ENCODE results near the gene TRIP11. TPM values are rescaled to one million over a fixed set of nuclear protein-coding genes. Genes with fewer than 3 reads are reported as not detected.

The TRIP11 gene
- total and polyA plus RNA-seq, 2 of the 13 experiments (the other 11 are each of a cell fraction or from before 2014, with no cell fraction given): 10.9 to 32.8 TPM

- TF ChIP-seq, protein P1, sequence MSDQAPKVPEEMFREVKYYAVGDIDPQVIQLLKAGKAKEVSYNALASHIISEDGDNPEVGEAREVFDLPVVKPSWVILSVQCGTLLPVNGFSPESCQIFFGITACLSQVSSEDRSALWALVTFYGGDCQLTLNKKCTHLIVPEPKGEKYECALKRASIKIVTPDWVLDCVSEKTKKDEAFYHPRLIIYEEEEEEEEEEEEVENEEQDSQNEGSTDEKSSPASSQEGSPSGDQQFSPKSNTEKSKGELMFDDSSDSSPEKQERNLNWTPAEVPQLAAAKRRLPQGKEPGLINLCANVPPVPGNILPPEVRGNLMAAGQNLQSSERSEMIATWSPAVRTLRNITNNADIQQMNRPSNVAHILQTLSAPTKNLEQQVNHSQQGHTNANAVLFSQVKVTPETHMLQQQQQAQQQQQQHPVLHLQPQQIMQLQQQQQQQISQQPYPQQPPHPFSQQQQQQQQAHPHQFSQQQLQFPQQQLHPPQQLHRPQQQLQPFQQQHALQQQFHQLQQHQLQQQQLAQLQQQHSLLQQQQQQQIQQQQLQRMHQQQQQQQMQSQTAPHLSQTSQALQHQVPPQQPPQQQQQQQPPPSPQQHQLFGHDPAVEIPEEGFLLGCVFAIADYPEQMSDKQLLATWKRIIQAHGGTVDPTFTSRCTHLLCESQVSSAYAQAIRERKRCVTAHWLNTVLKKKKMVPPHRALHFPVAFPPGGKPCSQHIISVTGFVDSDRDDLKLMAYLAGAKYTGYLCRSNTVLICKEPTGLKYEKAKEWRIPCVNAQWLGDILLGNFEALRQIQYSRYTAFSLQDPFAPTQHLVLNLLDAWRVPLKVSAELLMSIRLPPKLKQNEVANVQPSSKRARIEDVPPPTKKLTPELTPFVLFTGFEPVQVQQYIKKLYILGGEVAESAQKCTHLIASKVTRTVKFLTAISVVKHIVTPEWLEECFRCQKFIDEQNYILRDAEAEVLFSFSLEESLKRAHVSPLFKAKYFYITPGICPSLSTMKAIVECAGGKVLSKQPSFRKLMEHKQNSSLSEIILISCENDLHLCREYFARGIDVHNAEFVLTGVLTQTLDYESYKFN (CRISPR knock-in tag; conservative IDR thresholded peaks at IDR 0.05): peak; percentile 72
- TF ChIP-seq ZNF501 (CRISPR knock-in tag; IDR thresholded peaks at IDR 0.05) (peak; percentile 48), KDM6A (CRISPR knock-in tag; IDR thresholded peaks at IDR 0.05; ENCODE audit: low read depth) (0 out of 2 replicates have a peak, but pooled peaks have one; percentile 22), HNF4G (IDR thresholded peaks at IDR 0.05; ENCODE audit: borderline replicate concordance, low read depth, low read length) (peak; percentile 65), HNF4G (CRISPR knock-in tag; IDR thresholded peaks at IDR 0.05; ENCODE audit: borderline replicate concordance, low read depth) (no peak), HNF4A (CRISPR knock-in tag; IDR thresholded peaks at IDR 0.05) (peak; percentile 77), ZNF3 (CRISPR knock-in tag; IDR thresholded peaks at IDR 0.05) (no peak), EP300 (IDR thresholded peaks at IDR 0.05; ENCODE audit: low read depth in 2 of 2, low read length in 2 of 2) (peak in 1 of 2 experiments; percentile 40; a peak in 1 of 4 replicates), EP300 (CRISPR knock-in tag; IDR thresholded peaks at IDR 0.05; ENCODE audit: borderline replicate concordance) (no peak), CBX1 (IDR thresholded peaks at IDR 0.05; ENCODE audit: low read depth) (no peak), CREM (IDR thresholded peaks at IDR 0.05) (0 out of 2 replicates have a peak, but pooled peaks have one; percentile 20), CREM (CRISPR knock-in tag; IDR thresholded peaks at IDR 0.05) (no peak), ZNF574 (CRISPR knock-in tag; IDR thresholded peaks at IDR 0.05) (peak; percentile 28; the same call in 1 of the 2 replicates), ARID5B (CRISPR knock-in tag; IDR thresholded peaks at IDR 0.05) (peak; percentile 27; the same call in 1 of the 2 replicates), GZF1 (CRISPR knock-in tag; IDR thresholded peaks at IDR 0.05) (no peak)
- TF ChIP-seq, protein P2, sequence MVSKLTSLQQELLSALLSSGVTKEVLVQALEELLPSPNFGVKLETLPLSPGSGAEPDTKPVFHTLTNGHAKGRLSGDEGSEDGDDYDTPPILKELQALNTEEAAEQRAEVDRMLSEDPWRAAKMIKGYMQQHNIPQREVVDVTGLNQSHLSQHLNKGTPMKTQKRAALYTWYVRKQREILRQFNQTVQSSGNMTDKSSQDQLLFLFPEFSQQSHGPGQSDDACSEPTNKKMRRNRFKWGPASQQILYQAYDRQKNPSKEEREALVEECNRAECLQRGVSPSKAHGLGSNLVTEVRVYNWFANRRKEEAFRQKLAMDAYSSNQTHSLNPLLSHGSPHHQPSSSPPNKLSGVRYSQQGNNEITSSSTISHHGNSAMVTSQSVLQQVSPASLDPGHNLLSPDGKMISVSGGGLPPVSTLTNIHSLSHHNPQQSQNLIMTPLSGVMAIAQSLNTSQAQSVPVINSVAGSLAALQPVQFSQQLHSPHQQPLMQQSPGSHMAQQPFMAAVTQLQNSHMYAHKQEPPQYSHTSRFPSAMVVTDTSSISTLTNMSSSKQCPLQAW (CRISPR knock-in tag; IDR thresholded peaks at IDR 0.05): 0 out of 2 replicates have a peak, but pooled peaks have one; percentile 49
These were observed 86.5 kb downstream of the TRIP11 start (continued) for GRCh38 chr14:91953170-91953985.

Measured in HepG2 (cell line).